ENCODE data around the gene OR5AN1. TPM values are rescaled to one million over a fixed set of nuclear protein-coding genes. Genes with fewer than 3 reads are reported as not detected.

Gene OR5AN1, protein sequence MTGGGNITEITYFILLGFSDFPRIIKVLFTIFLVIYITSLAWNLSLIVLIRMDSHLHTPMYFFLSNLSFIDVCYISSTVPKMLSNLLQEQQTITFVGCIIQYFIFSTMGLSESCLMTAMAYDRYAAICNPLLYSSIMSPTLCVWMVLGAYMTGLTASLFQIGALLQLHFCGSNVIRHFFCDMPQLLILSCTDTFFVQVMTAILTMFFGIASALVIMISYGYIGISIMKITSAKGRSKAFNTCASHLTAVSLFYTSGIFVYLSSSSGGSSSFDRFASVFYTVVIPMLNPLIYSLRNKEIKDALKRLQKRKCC
- total RNA-seq (2022; extraction: Qiagen RNA extraction; ENCODE audit: low read depth): not detected in 5 replicates

DNA sequence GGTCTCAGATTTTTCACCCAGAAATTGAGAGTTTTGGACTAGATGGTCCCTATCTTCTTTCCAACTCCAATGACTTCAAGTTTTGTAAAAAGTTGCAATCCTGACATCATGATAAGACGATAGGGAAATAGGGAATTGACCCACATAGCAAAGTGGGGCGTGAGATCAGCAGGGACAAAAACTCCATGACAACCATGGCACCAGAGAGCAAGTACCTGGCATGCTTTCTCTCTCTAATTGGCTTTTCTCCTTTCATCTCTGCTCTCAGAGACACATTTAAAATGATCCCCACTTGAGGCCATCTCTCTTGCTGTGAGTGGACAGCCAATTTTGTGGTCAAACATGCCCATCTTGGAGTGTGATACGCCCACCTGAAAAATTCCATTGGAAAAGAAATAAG, at the start of gene OR5AN1:
TSS of gene OR5AN1 (plus strand) at position 301 of the 400 bp plus-strand sequence. CDS start 5,564 bp downstream, outside the sequence.

Other genes starting within 250 kb of the OR5AN1 start
- 6.3 to 11.3 TPM (median 8.2 TPM) in 5 replicates for gene FAM111A, start 216.0 kb upstream of the OR5AN1 start, total RNA-seq (2022; extraction: Qiagen RNA extraction; ENCODE audit: low read depth)
- 3.9 to 5.3 TPM (median 4.6 TPM) in 5 replicates for gene DTX4, start 186.8 kb upstream of the OR5AN1 start, total RNA-seq (2022; extraction: Qiagen RNA extraction; ENCODE audit: low read depth)
- not detected in 5 replicates for gene MPEG1, start 146.0 kb upstream of the OR5AN1 start, total RNA-seq (2022; extraction: Qiagen RNA extraction; ENCODE audit: low read depth)
- not detected in 5 replicates for gene OR5A2, start 67.5 kb downstream of the OR5AN1 start, total RNA-seq (2022; extraction: Qiagen RNA extraction; ENCODE audit: low read depth)
- not detected in 5 replicates for gene OR5A1, start 77.6 kb downstream of the OR5AN1 start, total RNA-seq (2022; extraction: Qiagen RNA extraction; ENCODE audit: low read depth)
- not detected in 5 replicates for gene OR4D6, start 98.1 kb downstream of the OR5AN1 start, total RNA-seq (2022; extraction: Qiagen RNA extraction; ENCODE audit: low read depth)
- gene OR4D10, start 114.4 kb downstream of the OR5AN1 start, total RNA-seq (2022; extraction: Qiagen RNA extraction; ENCODE audit: low read depth): not detected in 5 replicates
- not detected in 5 replicates for gene OR4D11, start 144.7 kb downstream of the OR5AN1 start, total RNA-seq (2022; extraction: Qiagen RNA extraction; ENCODE audit: low read depth)
- not detected in 5 replicates for gene OR4D9, start 152.6 kb downstream of the OR5AN1 start, total RNA-seq (2022; extraction: Qiagen RNA extraction; ENCODE audit: low read depth)